ENCODE results near the gene ITPK1.

- TF ChIP-seq CTCF (IDR thresholded peaks at IDR 0.05; ENCODE audit: borderline replicate concordance, extremely low read depth, low read length, poor library complexity, severe bottlenecking) (no peak), EZH2 (IDR thresholded peaks at IDR 0.05; ENCODE audit: borderline replicate concordance, low read depth, low read length, severe bottlenecking) (no peak)
Observed at GRCh38 chr14:93040982-93041381, 74.7 kb downstream of the ITPK1 start.

All from DND-41 (cell line).